ENCODE data around the gene ZNF367. TPM values are rescaled to one million over a fixed set of nuclear protein-coding genes. Genes with fewer than 3 reads are reported as not detected.

Gene ZNF367
- total and polyA plus RNA-seq, 9 of the 15 experiments (the other 6 are each of a cell fraction or from before 2014, with no cell fraction given), result 2.7 to 14.4 (median 10.0) TPM

DNA sequence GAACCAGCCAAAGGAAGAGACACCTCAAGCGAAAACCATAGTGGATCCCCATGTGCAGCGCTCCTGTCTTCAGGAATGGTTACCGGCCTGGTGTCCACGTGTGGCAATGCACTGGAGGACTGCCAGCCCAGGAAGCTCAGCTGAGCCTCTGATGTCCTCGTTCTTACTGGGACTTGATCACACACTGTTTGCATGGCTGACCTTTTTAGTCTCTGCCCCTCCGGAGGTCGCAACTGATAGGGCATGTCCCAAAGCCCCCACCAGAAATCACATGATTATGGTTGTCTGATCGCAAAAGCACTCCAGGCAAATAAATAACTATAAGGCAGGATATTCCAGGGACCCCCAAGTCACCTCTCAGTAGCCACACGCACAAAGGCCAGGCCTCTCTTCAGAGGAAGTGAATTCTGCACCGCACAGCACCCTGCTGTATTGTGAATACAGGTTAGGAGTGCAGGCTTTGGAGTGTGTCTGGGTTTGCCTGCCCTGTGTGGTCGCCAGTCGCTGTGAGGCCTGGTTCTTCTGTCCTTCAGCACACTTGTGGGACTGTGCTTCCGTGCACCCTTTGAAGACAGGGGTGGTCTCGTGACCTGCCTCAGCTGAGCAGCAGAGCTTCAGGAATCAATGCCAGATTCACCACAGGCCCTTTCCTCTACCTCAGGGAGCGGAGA is 18.4 kb upstream of the ZNF367 start:
- Histone ChIP-seq H3K9ac (ENCODE audit: insufficient read depth in 1 of 2, low read depth in 2 of 2, low read length in 2 of 2) (peak overlapping the region in 1 of 2 experiments; percentile 54; a peak in 1 of 4 replicates), H3K4me1 (replicated peaks in 1 of 2; ENCODE audit: control insufficient read depth in 2 of 2, insufficient read depth in 2 of 2, low read length in 2 of 2) (no peaks in the 10 kb centered on the region; a peak in 1 of 5 replicates), H4K20me1 (replicated peaks; ENCODE audit: control insufficient read depth, insufficient read depth, low read length) (no peaks in the 10 kb centered on the region), H3K4me2 (ENCODE audit: insufficient read depth, low read length) (no peak overlapping the region), H3K79me2 (ENCODE audit: control insufficient read depth, insufficient read depth, low read length) (no peaks in the 10 kb centered on the region), H3K36me3 (ENCODE audit: control insufficient read depth, insufficient read depth, low read length) (no peaks in the 10 kb centered on the region), H2AFZ (ENCODE audit: low read depth, low read length) (peak overlapping the region; percentile 14), H3K4me3 (no peak overlapping the region), H3K27ac (ENCODE audit: extremely low read depth, low read depth, low read length) (no peak overlapping the region), H3K9me3 (replicated peaks; ENCODE audit: control insufficient read depth, insufficient read depth, low read depth, low read length) (0 out of 2 replicates have a peak, but pooled peaks cover 1% of the 10 kb centered on the region), H3K9me1 (ENCODE audit: control insufficient read depth, insufficient read depth, low read length) (no peaks in the 10 kb centered on the region), H3K27me3 (ENCODE audit: control insufficient read depth in 2 of 2, insufficient read depth in 2 of 2, low read length in 2 of 2) (no peaks in the 10 kb centered on the region)
- TF ChIP-seq SMAD1 (IDR thresholded peaks at IDR 0.05; ENCODE audit: low read depth, low read length, partially characterized antibody) (no peak), ZNF184 (CRISPR knock-in tag; IDR thresholded peaks at IDR 0.05) (no peak), NFE2L1 (tag; IDR thresholded peaks at IDR 0.05; ENCODE audit: borderline replicate concordance, low read depth) (no peak)
- 50% methylated on average over 15 of the region's 15 CpGs for WGBS (ENCODE audit: insufficient coverage, low coverage, missing lambda C conversion rate)
- no TSS peak for BruUV-seq (replicated peaks)
- no peak for DNase-seq (ENCODE audit: extremely low read depth in 1 of 4, low spot score in 3 of 4)
- CTCF ChIA-PET (ENCODE audit: low intra/inter-chr PET ratio), result no interaction called here
- in situ Hi-C loops (cut with MboI), result loop anchor here (25.0 kb wide), 1 partner anchor 226 kb away; the partner anchor contains the start of gene PRXL2C
- POLR2A ChIA-PET, result interaction anchor here (3.2 kb wide), 1 partner anchor 12 kb away, joined by 12 read pairs; no protein-coding TSS in a partner anchor
- no peak for FAIRE-seq
- intact Hi-C loops (cut with micrococcal nuclease), result no loop called here
- ATAC-seq, result peak; percentile 44; the same call in 2 of the 3 replicates

DNA sequence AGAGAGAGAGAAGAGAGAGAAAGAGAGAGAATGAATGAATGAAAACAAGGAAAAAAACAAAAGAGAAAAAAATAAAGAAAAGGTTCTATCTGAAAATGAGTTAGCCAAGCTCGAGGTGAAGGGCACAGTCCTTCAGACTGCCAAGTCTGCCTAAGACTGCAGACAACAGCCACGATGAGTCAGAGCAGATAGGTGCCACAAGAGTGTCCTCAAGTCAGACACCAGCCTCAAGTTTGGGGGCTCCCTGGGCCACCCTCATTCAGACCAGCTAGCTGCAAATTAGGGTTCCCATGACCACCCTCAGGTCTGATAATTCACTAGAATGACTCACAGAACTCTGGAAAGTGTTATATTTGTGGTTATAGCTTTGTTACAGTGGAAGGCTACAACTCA is 17.9 kb upstream of the ZNF367 start:
- BruUV-seq (replicated peaks), result no TSS peak
- TF ChIP-seq L3MBTL2 (IDR thresholded peaks at IDR 0.05), result no peak
- TF ChIP-seq BACH1 (tag; IDR thresholded peaks at IDR 0.05), result no peak
- no peak for TF ChIP-seq NCOA6 (IDR thresholded peaks at IDR 0.05)
- no peak for TF ChIP-seq POLR2B (IDR thresholded peaks at IDR 0.05; ENCODE audit: low read depth, partially characterized antibody)
- TF ChIP-seq, protein P1, sequence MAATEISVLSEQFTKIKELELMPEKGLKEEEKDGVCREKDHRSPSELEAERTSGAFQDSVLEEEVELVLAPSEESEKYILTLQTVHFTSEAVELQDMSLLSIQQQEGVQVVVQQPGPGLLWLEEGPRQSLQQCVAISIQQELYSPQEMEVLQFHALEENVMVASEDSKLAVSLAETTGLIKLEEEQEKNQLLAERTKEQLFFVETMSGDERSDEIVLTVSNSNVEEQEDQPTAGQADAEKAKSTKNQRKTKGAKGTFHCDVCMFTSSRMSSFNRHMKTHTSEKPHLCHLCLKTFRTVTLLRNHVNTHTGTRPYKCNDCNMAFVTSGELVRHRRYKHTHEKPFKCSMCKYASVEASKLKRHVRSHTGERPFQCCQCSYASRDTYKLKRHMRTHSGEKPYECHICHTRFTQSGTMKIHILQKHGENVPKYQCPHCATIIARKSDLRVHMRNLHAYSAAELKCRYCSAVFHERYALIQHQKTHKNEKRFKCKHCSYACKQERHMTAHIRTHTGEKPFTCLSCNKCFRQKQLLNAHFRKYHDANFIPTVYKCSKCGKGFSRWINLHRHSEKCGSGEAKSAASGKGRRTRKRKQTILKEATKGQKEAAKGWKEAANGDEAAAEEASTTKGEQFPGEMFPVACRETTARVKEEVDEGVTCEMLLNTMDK (IDR thresholded peaks at IDR 0.05; ENCODE audit: borderline replicate concordance, insufficient read depth, low read depth, low read length, poor library complexity, severe bottlenecking), result no peak
- no peak for TF ChIP-seq KAT7 (CRISPR knock-in tag; IDR thresholded peaks at IDR 0.05; ENCODE audit: borderline replicate concordance)

More for the DNA sequence above, 17.9 kb upstream of the ZNF367 start:
- FAIRE-seq (no peak), DNase-seq (ENCODE audit: extremely low read depth in 1 of 4, low spot score in 3 of 4) (no peak), ATAC-seq (no peak)
- Histone ChIP-seq H3K4me3 (no peak overlapping the region), H2AFZ (ENCODE audit: low read depth, low read length) (peak overlapping the region; percentile 14), H3K79me2 (ENCODE audit: control insufficient read depth, insufficient read depth, low read length) (no peaks in the 10 kb centered on the region), H3K4me1 (replicated peaks in 1 of 2; ENCODE audit: control insufficient read depth in 2 of 2, insufficient read depth in 2 of 2, low read length in 2 of 2) (no peaks in the 10 kb centered on the region; a peak in 1 of 5 replicates), H3K27me3 (ENCODE audit: control insufficient read depth in 2 of 2, insufficient read depth in 2 of 2, low read length in 2 of 2) (no peaks in the 10 kb centered on the region), H3K4me2 (ENCODE audit: insufficient read depth, low read length) (no peak overlapping the region), H3K9ac (ENCODE audit: insufficient read depth in 1 of 2, low read depth in 2 of 2, low read length in 2 of 2) (no peak overlapping the region), H4K20me1 (replicated peaks; ENCODE audit: control insufficient read depth, insufficient read depth, low read length) (no peaks in the 10 kb centered on the region), H3K9me1 (ENCODE audit: control insufficient read depth, insufficient read depth, low read length) (no peaks in the 10 kb centered on the region), H3K9me3 (replicated peaks; ENCODE audit: control insufficient read depth, insufficient read depth, low read depth, low read length) (0 out of 2 replicates have a peak, but pooled peaks cover 1% of the 10 kb centered on the region), H3K36me3 (ENCODE audit: control insufficient read depth, insufficient read depth, low read length) (no peaks in the 10 kb centered on the region), H3K27ac (ENCODE audit: extremely low read depth, low read depth, low read length) (no peak overlapping the region)
- WGBS (ENCODE audit: insufficient coverage, low coverage, missing lambda C conversion rate), result 20% methylated on average over 2 of the region's 2 CpGs
- in situ Hi-C loops (cut with MboI) (loop anchor here (25.0 kb wide), 1 partner anchor 226 kb away; the partner anchor contains the start of gene PRXL2C), intact Hi-C loops (cut with micrococcal nuclease) (no loop called here)
- CTCF ChIA-PET (ENCODE audit: low intra/inter-chr PET ratio), result no interaction called here
- POLR2A ChIA-PET, result interaction anchor here (0.6 to 3.2 kb wide), 2 partner anchors 12 kb away, joined by 3 to 12 read pairs; no protein-coding TSS in a partner anchor

Data from K562 (cell line).